Endothelial cell of umbilical vein (primary cell): Measurements from ENCODE around the gene GLP1R. TPM values are rescaled to one million over a fixed set of nuclear protein-coding genes. Genes with fewer than 3 reads are reported as not detected.

Source experiments
- BruUV-seq: library from RNA; stranded (reverse); fragments of 400-500 nt; replicated peaks from 2 replicates; lab custom pipeline; 2021; lab: Mats Ljungman, UMichigan
- CTCF ChIA-PET: fragments of 300-600, 350-600 bp; sonication (Branson Sonifier 250); formaldehyde crosslinking; loops from one replicate; lab custom pipeline; 2021; ENCODE audit warnings: antibody characterized with exemption, inconsistent platforms; lab: Charles Lee
- POLR2A ChIA-PET: fragments of 300-600, 350-600 bp; sonication (Branson Sonifier 250); formaldehyde crosslinking; loops from one replicate; lab custom pipeline; 2021; ENCODE audit warnings: antibody characterized with exemption, inconsistent platforms; lab: Charles Lee
- DNase-seq: peaks from one replicate; pipeline ENCODE4 v3.0.0-alpha.2; 2011; ENCODE audit warnings: low read depth, low spot score
- FAIRE-seq: peaks from 2 replicates; lab custom pipeline; 2011; peaks lifted over from hg19 to GRCh38; lab: Jason Lieb, UNC
- H2AFZ ChIP-seq: 2 replicates; pipeline ENCODE4 v1.6.0; 2012; ENCODE audit warnings: low read depth, low read length, control low read depth, inconsistent platforms
- H3K27ac ChIP-seq: 2 replicates; pipeline ENCODE4 v1.5.1; 2011; ENCODE audit warnings: low read depth, mild to moderate bottlenecking, control low read depth, low read length, moderate library complexity; ENCODE audit not compliant: insufficient read depth
- H3K27me3 ChIP-seq, 2 experiments: 2 replicates each; pipeline versions ENCODE4 v1.6.0 to v1.6.1; 2011; ENCODE audit warnings: low read length in 2 of 2, mixed read lengths in 1 of 2; ENCODE audit not compliant: control insufficient read depth in 2 of 2, insufficient read depth in 2 of 2
- H3K36me3 ChIP-seq, 2 experiments: 2 replicates in 1 of 2; 3 replicates in 1 of 2; pipeline ENCODE4 v1.5.1; 2011; ENCODE audit warnings: low read length in 2 of 2, mild to moderate bottlenecking in 1 of 2, moderate library complexity in 1 of 2; ENCODE audit not compliant: control insufficient read depth in 2 of 2, insufficient read depth in 2 of 2; ENCODE audit errors: extremely low read depth in 1 of 2
- H3K4me1 ChIP-seq: 3 replicates; pipeline ENCODE4 v1.5.1; 2011; ENCODE audit warnings: mild to moderate bottlenecking, low read length; ENCODE audit not compliant: control insufficient read depth, insufficient read depth; ENCODE audit errors: extremely low read depth
- H3K4me2 ChIP-seq: 2 replicates; pipeline ENCODE4 v1.6.1; 2011; ENCODE audit warnings: low read length, control low read depth, mixed read lengths; ENCODE audit not compliant: insufficient read depth
- H3K4me3 ChIP-seq, 3 experiments: fragments of 200-600 bp in 1 of 3; sonication (generic), shearing (Covaris generic) in 1 of 3; replicated peaks in 1 of 3; 2 replicates each; pipeline ENCODE4 v1.5.1; 2011 to 2016; ENCODE audit warnings: control low read depth in 3 of 3, low read length in 3 of 3, mild to moderate bottlenecking in 2 of 3, inconsistent platforms in 1 of 3, low read depth in 1 of 3, moderate library complexity in 1 of 3; ENCODE audit not compliant: insufficient read depth in 1 of 3
- H3K79me2 ChIP-seq: 2 replicates; pipeline ENCODE4 v1.6.0; 2012; ENCODE audit warnings: low read length, inconsistent platforms; ENCODE audit not compliant: control insufficient read depth, insufficient read depth
- H3K9ac ChIP-seq: replicated peaks from 2 replicates; pipeline ENCODE3; 2011; ENCODE audit warnings: low read length, control low read depth; ENCODE audit not compliant: insufficient read depth; ENCODE audit errors: extremely low read depth
- H3K9me1 ChIP-seq: replicated peaks from 3 replicates; pipeline ENCODE4 v1.6.0; 2011; ENCODE audit warnings: mild to moderate bottlenecking, low read length; ENCODE audit not compliant: control insufficient read depth, insufficient read depth; ENCODE audit errors: extremely low read depth
- H3K9me3 ChIP-seq: replicated peaks from 2 replicates; pipeline ENCODE4 v1.5.1; 2012; ENCODE audit warnings: low read length, inconsistent platforms; ENCODE audit not compliant: control insufficient read depth, insufficient read depth
- H4K20me1 ChIP-seq: replicated peaks from 2 replicates; pipeline ENCODE3; 2011; ENCODE audit warnings: mild to moderate bottlenecking, low read length; ENCODE audit not compliant: control insufficient read depth, insufficient read depth; ENCODE audit errors: extremely low read depth
- EZH2 ChIP-seq: IDR thresholded peaks from 2 replicates; pipeline ENCODE4 v1.6.1; 2012; ENCODE audit warnings: borderline replicate concordance, low read depth, mild to moderate bottlenecking, moderate library complexity, low read length, inconsistent platforms; ENCODE audit not compliant: severe bottlenecking
- JUN ChIP-seq: IDR thresholded peaks from 2 replicates; pipeline ENCODE4 v1.6.1; 2011; ENCODE audit warnings: borderline replicate concordance, low read depth; ENCODE audit not compliant: insufficient read length, insufficient read depth
- POLR2A ChIP-seq: IDR thresholded peaks from 2 replicates; pipeline ENCODE4 v1.6.1; 2012; ENCODE audit warnings: low read depth, mild to moderate bottlenecking, control low read depth, low read length
- POLR2AphosphoS5 ChIP-seq: IDR thresholded peaks from 2 replicates; pipeline ENCODE4 v1.6.1; 2012; ENCODE audit warnings: low read depth, mild to moderate bottlenecking, control low read depth, low read length, moderate library complexity; ENCODE audit not compliant: insufficient read depth
- dilution Hi-C: fragments of 300-500 bp; cut with MboI; formaldehyde crosslinking; loops from one replicate; pipeline ENCODE4 v1.15.0; 2019; ENCODE audit warnings: low sequenced_read_pairs; ENCODE audit not compliant: extremely low pct_ligation_motif_present
- intact Hi-C: fragments of 100-400 bp; cut with micrococcal nuclease; formaldehyde crosslinking; loops from one replicate; pipeline ENCODE4 v1.10.0; 2022
- polyA plus RNA-seq, 4 experiments: library from polyadenylated mRNA; depleted of rRNA in 3 of 4; stranded (reverse) in 3 of 4; unstranded in 1 of 4; fragments of >200 nt; gene quantifications; 2 replicates each; pipeline versions ENCODE4 v1.2.1 to v1.2.3, GENCODE V29; 2011 to 2012; ENCODE audit warnings: missing spikeins in 1 of 4
- total RNA-seq: library from RNA; stranded (reverse); gene quantifications from 2 replicates; pipeline ENCODE4 v1.2.3, GENCODE V29; 2021
- TF ChIP-seq, protein P1 (sequence below): IDR thresholded peaks from 2 replicates; pipeline ENCODE4 v1.6.1; 2011; ENCODE audit not compliant: insufficient read depth, insufficient read length
- TF ChIP-seq, protein P2 (sequence below), 2 donors: IDR thresholded peaks; 1 replicate in 1 of 2; 2 replicates in 1 of 2; pipeline ENCODE4 v1.5.1; 2011; ENCODE audit warnings: low read length in 2 of 2, mild to moderate bottlenecking in 2 of 2, moderate library complexity in 2 of 2, control low read depth in 1 of 2, inconsistent platforms in 1 of 2, low read depth in 1 of 2; ENCODE audit not compliant: insufficient read depth in 1 of 2; ENCODE audit errors: extremely low read depth in 1 of 2

The GLP1R gene
- total and polyA plus RNA-seq, 2 donors (not counting 3 experiments of a cell fraction or from before 2014, with no cell fraction given), result not detected

- FAIRE-seq (no peak), DNase-seq (no peak)
- no peak overlapping the region for H3K27ac ChIP-seq
- no peaks in the 10 kb centered on the region for H3K9me1 ChIP-seq
- no peak overlapping the region for H3K4me2 ChIP-seq
- no peaks in the 10 kb centered on the region for H3K4me1 ChIP-seq
- H3K9ac ChIP-seq, result no peak overlapping the region
- dilution Hi-C loops, result no loop called here
- no peak for TF ChIP-seq JUN
- TF ChIP-seq, protein P1, sequence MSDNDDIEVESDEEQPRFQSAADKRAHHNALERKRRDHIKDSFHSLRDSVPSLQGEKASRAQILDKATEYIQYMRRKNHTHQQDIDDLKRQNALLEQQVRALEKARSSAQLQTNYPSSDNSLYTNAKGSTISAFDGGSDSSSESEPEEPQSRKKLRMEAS, result no peak
- TF ChIP-seq, protein P2, sequence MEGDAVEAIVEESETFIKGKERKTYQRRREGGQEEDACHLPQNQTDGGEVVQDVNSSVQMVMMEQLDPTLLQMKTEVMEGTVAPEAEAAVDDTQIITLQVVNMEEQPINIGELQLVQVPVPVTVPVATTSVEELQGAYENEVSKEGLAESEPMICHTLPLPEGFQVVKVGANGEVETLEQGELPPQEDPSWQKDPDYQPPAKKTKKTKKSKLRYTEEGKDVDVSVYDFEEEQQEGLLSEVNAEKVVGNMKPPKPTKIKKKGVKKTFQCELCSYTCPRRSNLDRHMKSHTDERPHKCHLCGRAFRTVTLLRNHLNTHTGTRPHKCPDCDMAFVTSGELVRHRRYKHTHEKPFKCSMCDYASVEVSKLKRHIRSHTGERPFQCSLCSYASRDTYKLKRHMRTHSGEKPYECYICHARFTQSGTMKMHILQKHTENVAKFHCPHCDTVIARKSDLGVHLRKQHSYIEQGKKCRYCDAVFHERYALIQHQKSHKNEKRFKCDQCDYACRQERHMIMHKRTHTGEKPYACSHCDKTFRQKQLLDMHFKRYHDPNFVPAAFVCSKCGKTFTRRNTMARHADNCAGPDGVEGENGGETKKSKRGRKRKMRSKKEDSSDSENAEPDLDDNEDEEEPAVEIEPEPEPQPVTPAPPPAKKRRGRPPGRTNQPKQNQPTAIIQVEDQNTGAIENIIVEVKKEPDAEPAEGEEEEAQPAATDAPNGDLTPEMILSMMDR (IDR thresholded peaks at IDR 0.05; ENCODE audit: extremely low read depth in 1 of 2, insufficient read depth in 1 of 2, low read depth in 1 of 2, low read length in 2 of 2), result no peak
- no peak for TF ChIP-seq POLR2AphosphoS5
- no peak for TF ChIP-seq POLR2A
- no peak for TF ChIP-seq EZH2
- no peaks in the 10 kb centered on the region for H3K36me3 ChIP-seq
- peaks cover 0 to 4% of the 10 kb centered on the region in 2 experiments for H3K27me3 ChIP-seq
- ChIA-PET POLR2A (no interaction called here), CTCF (interaction anchor here (1.3 kb wide), 1 partner anchor 10 kb away, joined by 4 read pairs; the partner anchor contains the start of gene SAYSD1)
- no peaks in the 10 kb centered on the region for H3K9me3 ChIP-seq
- H3K4me3 ChIP-seq, result no peak overlapping the region
- intact Hi-C loops, result no loop called here
- BruUV-seq, result no TSS peak
- H3K79me2 ChIP-seq, result no peaks in the 10 kb centered on the region
- no peak overlapping the region for H2AFZ ChIP-seq
- H4K20me1 ChIP-seq, result no peaks in the 10 kb centered on the region
These were observed 75.5 kb downstream of the GLP1R start for GRCh38 chr6:39124114-39124513.
